Endodermal cell (in vitro differentiated cells): ENCODE results near the gene PTPMT1. TPM values are rescaled to one million over a fixed set of nuclear protein-coding genes. Genes with fewer than 3 reads are reported as not detected.

ENCODE experiments used
- DNase-seq: peaks from one replicate; pipeline ENCODE4 v3.0.0-alpha.2; 2017
- H3K27ac ChIP-seq: 2 replicates; pipeline ENCODE4 v1.5.1; 2013; ENCODE audit warnings: mild to moderate bottlenecking, low read depth, low read length, moderate library complexity
- H3K27me3 ChIP-seq: 2 replicates; pipeline ENCODE4 v1.6.1; 2013; ENCODE audit warnings: mild to moderate bottlenecking, low read length, moderate library complexity; ENCODE audit not compliant: insufficient read depth, control insufficient read depth, poor library complexity, severe bottlenecking
- H3K36me3 ChIP-seq: 2 replicates; pipeline ENCODE4 v1.7.0; 2013; ENCODE audit warnings: mild to moderate bottlenecking, low read length, moderate library complexity; ENCODE audit not compliant: control insufficient read depth, insufficient read depth
- H3K4me1 ChIP-seq: one replicate; pipeline ENCODE4 v1.7.0; 2013; ENCODE audit warnings: low read length; ENCODE audit not compliant: control insufficient read depth, insufficient read depth
- H3K4me3 ChIP-seq: 2 replicates; pipeline ENCODE4 v1.5.1; 2013; ENCODE audit warnings: mild to moderate bottlenecking, low read length, moderate library complexity
- H3K9ac ChIP-seq: 2 replicates; pipeline ENCODE4 v1.6.1; 2013; ENCODE audit warnings: mild to moderate bottlenecking, low read length, moderate library complexity; ENCODE audit not compliant: poor library complexity, severe bottlenecking; ENCODE audit errors: extremely low read depth
- H3K9me3 ChIP-seq: 2 replicates; pipeline ENCODE4 v1.6.1; 2013; ENCODE audit warnings: mild to moderate bottlenecking, low read length, moderate library complexity; ENCODE audit not compliant: control insufficient read depth
- H3K27ac Mint-ChIP-seq: 2 replicates; pipeline ENCODE4 v1.8.0; 2020; ENCODE audit warnings: mixed read lengths
- H3K27me3 Mint-ChIP-seq: 2 replicates; pipeline ENCODE4 v1.8.0; 2021; ENCODE audit warnings: mild to moderate bottlenecking, mixed read lengths; ENCODE audit not compliant: insufficient read depth
- H3K36me3 Mint-ChIP-seq: 2 replicates; pipeline ENCODE4 v1.8.0; 2020; ENCODE audit warnings: low read depth, mixed read lengths
- H3K4me1 Mint-ChIP-seq: 2 replicates; pipeline ENCODE4 v1.8.0; 2020; ENCODE audit warnings: mixed read lengths
- H3K4me3 Mint-ChIP-seq: 2 replicates; pipeline ENCODE4 v1.8.0; 2020; ENCODE audit warnings: mild to moderate bottlenecking, moderate library complexity, mixed read lengths
- H3K9me3 Mint-ChIP-seq: 2 replicates; pipeline ENCODE4 v1.8.0; 2020; ENCODE audit warnings: mild to moderate bottlenecking, mixed read lengths
- CTCF ChIP-seq: fragments of 200-600 bp; sonication (generic); conservative IDR thresholded peaks from 2 replicates; pipeline ENCODE4 v1.5.0; 2021; ENCODE audit warnings: antibody characterized with exemption, mild to moderate bottlenecking
- WGBS, 2 experiments: methylation state at CpG; one replicate each; pipeline versions ENCODE4 v1.1.5 to v1.1.7; 2013; ENCODE audit warnings: missing lambda C conversion rate in 2 of 2, mixed read lengths in 1 of 2; ENCODE audit not compliant: insufficient coverage in 1 of 2, insufficient read length in 1 of 2; 5-methylcytosine and 5-hydroxymethylcytosine counted together
- total RNA-seq, 2 donors: library from RNA; stranded (reverse); fragmentation: NEBNext Ultra II Directional in 1 of 2; extraction: Animal tissue kit (Norgen Biotek cat#: 25700) in 1 of 2; gene quantifications; 2 replicates in 1 of 2; 3 replicates in 1 of 2; pipeline ENCODE4 v1.2.1, GENCODE V29; 2021

Gene PTPMT1
- total RNA-seq, 2 donors from 2014 or later, result 55.8 to 65.0 TPM

DNA sequence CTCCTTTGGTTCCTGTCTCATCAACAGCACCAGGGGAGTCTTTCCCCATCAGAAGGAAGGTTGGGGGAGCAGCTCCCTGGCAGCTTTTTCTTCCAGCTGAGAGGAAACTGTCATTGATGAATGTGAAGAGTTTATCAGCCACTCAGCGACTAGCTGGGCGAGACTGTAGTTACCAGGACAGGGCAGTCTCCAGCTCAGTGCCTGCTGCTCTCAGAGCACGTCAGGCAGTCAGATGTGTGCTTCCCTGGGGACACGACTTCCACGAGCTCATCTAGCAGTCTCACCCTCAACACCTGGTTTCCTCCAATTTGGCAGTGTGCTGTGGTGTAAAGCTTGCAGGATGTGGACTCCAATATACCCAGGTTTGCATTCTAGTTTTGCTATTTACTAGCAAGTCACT is 41.3 kb downstream of the PTPMT1 start:
- 50 to 57% methylated on average over 5 of the region's 5 CpGs for WGBS, 2 experiments
- no peaks in the 10 kb centered on the region for H3K27me3 Mint-ChIP-seq
- H3K36me3 Mint-ChIP-seq, result no peaks in the 10 kb centered on the region
- no peak overlapping the region for H3K27ac ChIP-seq
- H3K4me3 ChIP-seq, result no peak overlapping the region
- no peak overlapping the region for H3K4me3 Mint-ChIP-seq
- peaks cover 14% of the 10 kb centered on the region for H3K4me1 Mint-ChIP-seq
- H3K9me3 ChIP-seq, result no peaks in the 10 kb centered on the region
- H3K9me3 Mint-ChIP-seq, result no peaks in the 10 kb centered on the region
- no peak for TF ChIP-seq CTCF
- DNase-seq, result peak; percentile 68
- H3K36me3 ChIP-seq, result peaks cover 6% of the 10 kb centered on the region
- peaks cover 4% of the 10 kb centered on the region for H3K4me1 ChIP-seq
- H3K9ac ChIP-seq, result no peak overlapping the region
- no peaks in the 10 kb centered on the region for H3K27me3 ChIP-seq
- H3K27ac Mint-ChIP-seq, result no peak overlapping the region

DNA sequence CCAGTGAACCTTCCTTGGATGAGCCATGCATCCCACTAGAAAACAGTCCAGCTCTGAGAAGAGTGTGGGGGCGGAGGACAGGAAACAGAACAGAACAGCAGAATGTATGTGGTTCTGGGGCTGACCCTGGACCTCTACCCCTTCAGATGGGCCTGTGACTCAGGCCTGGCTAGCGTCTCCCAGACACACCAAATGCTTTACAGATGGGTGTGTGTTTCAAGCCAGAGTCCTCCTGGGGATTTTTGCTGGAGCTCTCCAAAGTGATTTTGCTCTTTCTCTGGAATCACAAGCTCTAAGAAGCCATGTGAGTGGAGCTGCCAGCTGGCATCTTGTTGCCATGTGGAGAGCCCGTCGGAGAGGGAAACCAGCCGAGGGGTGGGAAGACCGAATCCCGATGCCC is 42.0 kb downstream of the PTPMT1 start:
- Histone ChIP-seq H3K27ac (no peak overlapping the region), H3K4me3 (no peak overlapping the region), H3K9me3 (no peaks in the 10 kb centered on the region), H3K4me1 (peaks cover 4% of the 10 kb centered on the region), H3K36me3 (peaks cover 6% of the 10 kb centered on the region), H3K9ac (no peak overlapping the region), H3K27me3 (no peaks in the 10 kb centered on the region)
- no peak overlapping the region for H3K27ac Mint-ChIP-seq
- H3K4me1 Mint-ChIP-seq, result peaks cover 14% of the 10 kb centered on the region
- H3K36me3 Mint-ChIP-seq, result no peaks in the 10 kb centered on the region
- no peak for DNase-seq
- 92 to 96% methylated on average over 6 to 7 of the region's 7 CpGs for WGBS, 2 experiments
- no peak for TF ChIP-seq CTCF
- H3K9me3 Mint-ChIP-seq, result no peaks in the 10 kb centered on the region
- no peak overlapping the region for H3K4me3 Mint-ChIP-seq
- H3K27me3 Mint-ChIP-seq, result no peaks in the 10 kb centered on the region

- Histone ChIP-seq H3K9ac (no peak overlapping the region), H3K4me1 (peaks cover 4% of the 10 kb centered on the region), H3K27me3 (no peaks in the 10 kb centered on the region), H3K36me3 (peaks cover 6% of the 10 kb centered on the region), H3K9me3 (no peaks in the 10 kb centered on the region), H3K4me3 (no peak overlapping the region), H3K27ac (no peak overlapping the region)
- DNase-seq, result peak; percentile 16
- WGBS, 2 experiments, result 92 to 93% methylated on average over 3 of the region's 3 CpGs
- Mint-ChIP-seq H3K36me3 (no peaks in the 10 kb centered on the region), H3K4me3 (no peak overlapping the region), H3K27me3 (no peaks in the 10 kb centered on the region), H3K4me1 (peaks cover 14% of the 10 kb centered on the region), H3K9me3 (no peaks in the 10 kb centered on the region), H3K27ac (no peak overlapping the region)
- TF ChIP-seq CTCF, result no peak
Observed at GRCh38 chr11:47609675-47610074, 44.3 kb downstream of the PTPMT1 start.
